ENCODE data around the gene ESCO1. TPM values are rescaled to one million over a fixed set of nuclear protein-coding genes. Genes with fewer than 3 reads are reported as not detected.

ESCO1 gene
- total and polyA plus RNA-seq, 2 of the 13 experiments (the other 11 are each of a cell fraction or from before 2014, with no cell fraction given), result 6.3 to 19.4 TPM

DNA sequence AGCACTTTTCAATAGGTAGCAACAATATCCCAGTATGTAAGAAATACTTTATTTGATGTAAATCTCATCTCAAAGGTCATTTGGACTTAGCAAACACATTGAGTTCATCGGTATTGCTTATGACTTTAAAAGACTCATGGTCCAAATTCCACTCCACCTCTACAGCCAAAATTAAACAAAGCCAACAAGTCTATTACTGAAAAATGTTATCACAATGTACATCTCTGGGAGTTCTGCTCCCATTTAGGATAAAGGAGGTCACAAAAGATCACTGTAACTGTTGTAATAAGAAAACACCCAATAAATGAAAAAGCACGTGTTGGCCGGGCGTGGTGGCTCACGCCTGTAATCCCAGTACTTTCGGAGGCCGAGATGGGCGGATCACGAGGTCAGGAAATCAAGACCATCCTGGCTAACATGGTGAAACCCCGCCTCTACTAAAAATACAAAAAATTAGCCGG is 50.0 kb downstream of the ESCO1 start (continued):
- no peak for TF ChIP-seq CREB1 (IDR thresholded peaks at IDR 0.05)
- peak; percentile 20; the same call in 1 of the 2 replicates for TF ChIP-seq CREB1 (CRISPR knock-in tag; IDR thresholded peaks at IDR 0.05)
- no peak for TF ChIP-seq ZNF354B (CRISPR knock-in tag; IDR thresholded peaks at IDR 0.05)
- no peak for TF ChIP-seq SKI (IDR thresholded peaks at IDR 0.05; ENCODE audit: partially characterized antibody)
- no peak for TF ChIP-seq MXI1 (IDR thresholded peaks at IDR 0.05; ENCODE audit: borderline replicate concordance, low read depth, low read length)
- no peak for TF ChIP-seq NFKBIZ (CRISPR knock-in tag; IDR thresholded peaks at IDR 0.05)
- no peak for TF ChIP-seq ZHX2 (IDR thresholded peaks at IDR 0.05; ENCODE audit: low read depth)
- TF ChIP-seq ZHX2 (CRISPR knock-in tag; IDR thresholded peaks at IDR 0.05; ENCODE audit: borderline replicate concordance), result no peak
- no peak for TF ChIP-seq MED13 (CRISPR knock-in tag; IDR thresholded peaks at IDR 0.05)
- TF ChIP-seq, protein P1, sequence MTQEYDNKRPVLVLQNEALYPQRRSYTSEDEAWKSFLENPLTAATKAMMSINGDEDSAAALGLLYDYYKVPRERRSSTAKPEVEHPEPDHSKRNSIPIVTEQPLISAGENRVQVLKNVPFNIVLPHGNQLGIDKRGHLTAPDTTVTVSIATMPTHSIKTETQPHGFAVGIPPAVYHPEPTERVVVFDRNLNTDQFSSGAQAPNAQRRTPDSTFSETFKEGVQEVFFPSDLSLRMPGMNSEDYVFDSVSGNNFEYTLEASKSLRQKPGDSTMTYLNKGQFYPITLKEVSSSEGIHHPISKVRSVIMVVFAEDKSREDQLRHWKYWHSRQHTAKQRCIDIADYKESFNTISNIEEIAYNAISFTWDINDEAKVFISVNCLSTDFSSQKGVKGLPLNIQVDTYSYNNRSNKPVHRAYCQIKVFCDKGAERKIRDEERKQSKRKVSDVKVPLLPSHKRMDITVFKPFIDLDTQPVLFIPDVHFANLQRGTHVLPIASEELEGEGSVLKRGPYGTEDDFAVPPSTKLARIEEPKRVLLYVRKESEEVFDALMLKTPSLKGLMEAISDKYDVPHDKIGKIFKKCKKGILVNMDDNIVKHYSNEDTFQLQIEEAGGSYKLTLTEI (CRISPR knock-in tag; conservative IDR thresholded peaks at IDR 0.05), result no peak
- TF ChIP-seq ZNF761 (CRISPR knock-in tag; conservative IDR thresholded peaks at IDR 0.05), result no peak
- TF ChIP-seq, protein P2, sequence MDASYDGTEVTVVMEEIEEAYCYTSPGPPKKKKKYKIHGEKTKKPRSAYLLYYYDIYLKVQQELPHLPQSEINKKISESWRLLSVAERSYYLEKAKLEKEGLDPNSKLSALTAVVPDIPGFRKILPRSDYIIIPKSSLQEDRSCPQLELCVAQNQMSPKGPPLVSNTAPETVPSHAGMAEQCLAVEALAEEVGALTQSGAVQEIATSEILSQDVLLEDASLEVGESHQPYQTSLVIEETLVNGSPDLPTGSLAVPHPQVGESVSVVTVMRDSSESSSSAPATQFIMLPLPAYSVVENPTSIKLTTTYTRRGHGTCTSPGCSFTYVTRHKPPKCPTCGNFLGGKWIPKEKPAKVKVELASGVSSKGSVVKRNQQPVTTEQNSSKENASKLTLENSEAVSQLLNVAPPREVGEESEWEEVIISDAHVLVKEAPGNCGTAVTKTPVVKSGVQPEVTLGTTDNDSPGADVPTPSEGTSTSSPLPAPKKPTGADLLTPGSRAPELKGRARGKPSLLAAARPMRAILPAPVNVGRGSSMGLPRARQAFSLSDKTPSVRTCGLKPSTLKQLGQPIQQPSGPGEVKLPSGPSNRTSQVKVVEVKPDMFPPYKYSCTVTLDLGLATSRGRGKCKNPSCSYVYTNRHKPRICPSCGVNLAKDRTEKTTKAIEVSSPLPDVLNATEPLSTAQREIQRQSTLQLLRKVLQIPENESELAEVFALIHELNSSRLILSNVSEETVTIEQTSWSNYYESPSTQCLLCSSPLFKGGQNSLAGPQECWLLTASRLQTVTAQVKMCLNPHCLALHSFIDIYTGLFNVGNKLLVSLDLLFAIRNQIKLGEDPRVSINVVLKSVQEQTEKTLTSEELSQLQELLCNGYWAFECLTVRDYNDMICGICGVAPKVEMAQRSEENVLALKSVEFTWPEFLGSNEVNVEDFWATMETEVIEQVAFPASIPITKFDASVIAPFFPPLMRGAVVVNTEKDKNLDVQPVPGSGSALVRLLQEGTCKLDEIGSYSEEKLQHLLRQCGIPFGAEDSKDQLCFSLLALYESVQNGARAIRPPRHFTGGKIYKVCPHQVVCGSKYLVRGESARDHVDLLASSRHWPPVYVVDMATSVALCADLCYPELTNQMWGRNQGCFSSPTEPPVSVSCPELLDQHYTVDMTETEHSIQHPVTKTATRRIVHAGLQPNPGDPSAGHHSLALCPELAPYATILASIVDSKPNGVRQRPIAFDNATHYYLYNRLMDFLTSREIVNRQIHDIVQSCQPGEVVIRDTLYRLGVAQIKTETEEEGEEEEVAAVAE (CRISPR knock-in tag; IDR thresholded peaks at IDR 0.05; ENCODE audit: borderline replicate concordance), result no peak
- 0 out of 2 replicates have a peak, but pooled peaks have one; percentile 57 for TF ChIP-seq ZNF710 (CRISPR knock-in tag; IDR thresholded peaks at IDR 0.05; ENCODE audit: borderline replicate concordance)
- no peak for TF ChIP-seq ZNF558 (CRISPR knock-in tag; IDR thresholded peaks at IDR 0.05; ENCODE audit: borderline replicate concordance)
